Neural progenitor cell (in vitro differentiated cells): ENCODE data around the gene KLHL40.

Experiments
- EZH2 ChIP-seq: fragments of 200-600 bp; sonication (generic); IDR thresholded peaks from 2 replicates; pipeline ENCODE4 v1.6.1; 2017; ENCODE audit warnings: antibody characterized with exemption, mild to moderate bottlenecking, moderate library complexity
- EZH2phosphoT487 ChIP-seq: fragments of 200-600 bp; sonication (generic); IDR thresholded peaks from 2 replicates; pipeline ENCODE4 v1.6.1; 2017; ENCODE audit warnings: antibody characterized with exemption
- TF ChIP-seq, protein P1 (sequence below): fragments of 200-600 bp; sonication (generic); IDR thresholded peaks from 2 replicates; pipeline ENCODE4 v1.5.1; 2017; ENCODE audit warnings: antibody characterized with exemption, mild to moderate bottlenecking

DNA sequence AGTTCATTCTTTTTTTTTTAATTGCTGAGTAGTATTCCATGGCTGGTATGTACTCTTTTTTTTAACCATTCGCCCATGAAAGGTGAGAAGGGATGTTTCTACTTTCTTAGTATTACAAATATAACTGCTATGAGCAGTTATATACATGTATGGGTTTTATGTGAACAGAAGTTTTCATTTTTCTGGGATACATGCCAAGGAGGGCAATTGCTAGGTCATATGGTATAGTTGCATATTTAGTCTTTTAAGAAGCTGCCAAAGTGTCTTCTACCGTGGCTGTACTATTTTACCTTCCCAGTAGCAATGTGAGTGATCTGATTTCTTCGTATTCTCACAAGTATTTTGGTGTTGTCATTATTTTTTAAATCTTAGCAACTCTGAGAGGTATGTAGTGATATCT is 11.2 kb upstream of the KLHL40 start:
- TF ChIP-seq, protein P1, sequence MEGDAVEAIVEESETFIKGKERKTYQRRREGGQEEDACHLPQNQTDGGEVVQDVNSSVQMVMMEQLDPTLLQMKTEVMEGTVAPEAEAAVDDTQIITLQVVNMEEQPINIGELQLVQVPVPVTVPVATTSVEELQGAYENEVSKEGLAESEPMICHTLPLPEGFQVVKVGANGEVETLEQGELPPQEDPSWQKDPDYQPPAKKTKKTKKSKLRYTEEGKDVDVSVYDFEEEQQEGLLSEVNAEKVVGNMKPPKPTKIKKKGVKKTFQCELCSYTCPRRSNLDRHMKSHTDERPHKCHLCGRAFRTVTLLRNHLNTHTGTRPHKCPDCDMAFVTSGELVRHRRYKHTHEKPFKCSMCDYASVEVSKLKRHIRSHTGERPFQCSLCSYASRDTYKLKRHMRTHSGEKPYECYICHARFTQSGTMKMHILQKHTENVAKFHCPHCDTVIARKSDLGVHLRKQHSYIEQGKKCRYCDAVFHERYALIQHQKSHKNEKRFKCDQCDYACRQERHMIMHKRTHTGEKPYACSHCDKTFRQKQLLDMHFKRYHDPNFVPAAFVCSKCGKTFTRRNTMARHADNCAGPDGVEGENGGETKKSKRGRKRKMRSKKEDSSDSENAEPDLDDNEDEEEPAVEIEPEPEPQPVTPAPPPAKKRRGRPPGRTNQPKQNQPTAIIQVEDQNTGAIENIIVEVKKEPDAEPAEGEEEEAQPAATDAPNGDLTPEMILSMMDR = no peak
- TF ChIP-seq EZH2 (no peak), EZH2phosphoT487 (no peak)
